ENCODE results near the gene ABCC8. TPM values are rescaled to one million over a fixed set of nuclear protein-coding genes. Genes with fewer than 3 reads are reported as not detected.
A peak's percentile ranks its signal among the peaks of the same experiment; 100 is the strongest.

Gene ABCC8
- total RNA-seq, 6 experiments from 2014 or later: not detected

- Mint-ChIP-seq H3K4me1 (ENCODE audit: low read depth) (peaks cover 32% of the 10 kb centered on the region), H3K27ac (peak within 1 kb of the TSS; percentile 91), H3K36me3 (ENCODE audit: low read depth) (peaks cover 4% of the 10 kb centered on the region; the same call in 1 of the 2 replicates), H3K27me3 (ENCODE audit: insufficient read depth) (peaks cover 2% of the 10 kb centered on the region), H3K4me3 (peak within 1 kb of the TSS; percentile 95), H3K9me3 (no peaks in the 10 kb centered on the region)
- TF ChIP-seq CTCF (IDR thresholded peaks at IDR 0.05): 0 out of 2 replicates have a peak, but pooled peaks have one; percentile 28
- peak; percentile 52 for DNase-seq
Observed at GRCh38 chr11:17351510-17352176, 125.0 kb downstream of the ABCC8 start, which contains the start of gene NCR3LG1. TSS of gene NCR3LG1 (plus strand) at chr11:17351800. CDS start at chr11:17351970, 170 bp downstream.

GRCh38 chr11:17351172-17351509 is 125.5 kb downstream of the ABCC8 start:
- Mint-ChIP-seq H3K27me3 (ENCODE audit: insufficient read depth) (peaks cover 2% of the 10 kb centered on the region), H3K27ac (peak overlapping the region; percentile 91), H3K9me3 (no peaks in the 10 kb centered on the region), H3K36me3 (ENCODE audit: low read depth) (no peaks in the 10 kb centered on the region; the same call in 1 of the 2 replicates), H3K4me1 (ENCODE audit: low read depth) (peaks cover 32% of the 10 kb centered on the region), H3K4me3 (peak overlapping the region; percentile 95)
- no peak for DNase-seq
- peak; percentile 55 for TF ChIP-seq CTCF (IDR thresholded peaks at IDR 0.05)

GRCh38 chr11:17350455-17351171 is 126.0 kb downstream of the ABCC8 start:
- DNase-seq: no peak
- H3K9me3 Mint-ChIP-seq: no peaks in the 10 kb centered on the region
- H3K4me1 Mint-ChIP-seq (ENCODE audit: low read depth): peaks cover 32% of the 10 kb centered on the region
- H3K36me3 Mint-ChIP-seq (ENCODE audit: low read depth): no peaks in the 10 kb centered on the region; the same call in 1 of the 2 replicates
- H3K27ac Mint-ChIP-seq: peak overlapping the region; percentile 91; the same call in 1 of the 2 replicates
- peak overlapping the region; percentile 95 for H3K4me3 Mint-ChIP-seq
- H3K27me3 Mint-ChIP-seq (ENCODE audit: insufficient read depth): peaks cover 2% of the 10 kb centered on the region
- TF ChIP-seq CTCF (IDR thresholded peaks at IDR 0.05): no peak

GRCh38 chr11:17347676-17348075 is 129.0 kb downstream of the ABCC8 start:
- DNase-seq: no peak
- no peak for TF ChIP-seq CTCF (IDR thresholded peaks at IDR 0.05)
- Mint-ChIP-seq H3K4me1 (ENCODE audit: low read depth) (peaks cover 36% of the 10 kb centered on the region), H3K27me3 (ENCODE audit: insufficient read depth) (peaks cover 2% of the 10 kb centered on the region), H3K4me3 (no peak overlapping the region), H3K36me3 (ENCODE audit: low read depth) (peaks cover 4% of the 10 kb centered on the region; the same call in 1 of the 2 replicates), H3K27ac (no peak overlapping the region), H3K9me3 (no peaks in the 10 kb centered on the region)

- H3K36me3 Mint-ChIP-seq (ENCODE audit: low read depth): peaks cover 4% of the 10 kb centered on the region; the same call in 1 of the 2 replicates
- no peak for TF ChIP-seq CTCF (IDR thresholded peaks at IDR 0.05)
- DNase-seq: peak; percentile 85
- H3K4me3 Mint-ChIP-seq: peak overlapping the region; percentile 43
- peak overlapping the region; percentile 77 for H3K27ac Mint-ChIP-seq
- no peaks in the 10 kb centered on the region; the same call in 1 of the 2 replicates for H3K27me3 Mint-ChIP-seq (ENCODE audit: insufficient read depth)
- peaks cover 18% of the 10 kb centered on the region for H3K4me1 Mint-ChIP-seq (ENCODE audit: low read depth)
- no peaks in the 10 kb centered on the region for H3K9me3 Mint-ChIP-seq
Observed at GRCh38 chr11:17343907-17344306, 132.7 kb downstream of the ABCC8 start.

Measured in HFFc6 (cell line).